Measurements from ENCODE around the gene ARHGAP5. TPM values are rescaled to one million over a fixed set of nuclear protein-coding genes. Genes with fewer than 3 reads are reported as not detected.

The ARHGAP5 gene
- total and polyA plus RNA-seq, 9 of the 15 experiments (the other 6 are each of a cell fraction or from before 2014, with no cell fraction given): 3.1 to 21.8 (median 12.1) TPM

DNA sequence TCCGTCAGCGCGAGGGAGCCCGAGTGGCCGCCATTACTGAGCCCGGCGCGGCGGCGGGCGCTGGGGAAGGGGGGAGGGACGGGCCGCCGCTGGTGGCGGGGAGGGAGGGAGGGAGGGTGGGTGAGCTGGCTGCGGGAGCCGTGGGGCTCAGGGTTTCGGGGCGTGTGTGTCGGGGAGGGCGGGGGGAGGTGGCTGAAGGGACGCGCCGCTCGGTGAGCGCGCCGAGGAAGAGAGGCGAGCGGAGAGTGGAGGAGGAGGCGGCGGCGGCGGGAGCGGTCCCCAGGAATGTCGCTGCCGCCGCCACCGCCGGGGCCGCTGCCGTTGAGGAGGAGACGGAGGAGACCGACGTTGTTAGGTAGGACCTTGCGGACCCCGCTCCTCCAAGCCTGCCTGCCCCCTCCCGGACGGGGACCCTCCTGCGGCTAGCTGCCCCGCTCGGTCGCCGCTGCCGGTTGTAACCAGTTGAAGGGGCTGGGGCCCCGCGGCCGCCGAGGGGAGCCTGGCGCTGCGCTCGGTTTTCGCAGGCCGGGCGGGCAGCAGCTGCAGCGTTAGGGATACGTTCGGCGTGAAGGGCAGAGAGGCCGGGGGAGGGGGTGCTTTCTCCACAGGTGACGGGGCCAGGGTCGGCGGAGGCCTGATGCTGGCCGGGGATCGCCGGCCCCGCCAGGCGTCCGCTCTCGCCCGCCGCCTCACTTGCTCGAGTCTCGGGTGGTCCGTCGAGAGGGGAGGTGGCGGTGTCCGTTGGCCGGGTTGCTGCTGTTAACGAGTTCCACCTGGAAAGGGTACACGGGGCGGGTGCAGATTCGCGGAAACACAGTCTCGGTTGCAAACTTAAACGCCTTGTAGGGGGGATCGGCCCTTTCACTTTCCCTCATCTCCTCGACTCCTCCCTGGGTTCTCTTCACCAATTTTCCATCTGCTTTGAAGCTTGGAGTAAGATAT, at the start of gene ARHGAP5 (continued):
- no peak for TF ChIP-seq ZNF324 (CRISPR knock-in tag; IDR thresholded peaks at IDR 0.05)
- no peak for TF ChIP-seq ZHX1 (conservative IDR thresholded peaks at IDR 0.05; ENCODE audit: low read length)
- no peak for TF ChIP-seq SETDB1 (IDR thresholded peaks at IDR 0.05; ENCODE audit: low read length)
- TF ChIP-seq NCOA4 (IDR thresholded peaks at IDR 0.05; ENCODE audit: partially characterized antibody): no peak
- no peak for TF ChIP-seq ZNF175 (CRISPR knock-in tag; IDR thresholded peaks at IDR 0.05; ENCODE audit: low read depth)
- TF ChIP-seq CUX1 (CRISPR knock-in tag; IDR thresholded peaks at IDR 0.05): no peak
- no peak for TF ChIP-seq E2F6 (IDR thresholded peaks at IDR 0.05; ENCODE audit: borderline replicate concordance in 1 of 2, extremely low read depth in 1 of 2, insufficient read depth in 1 of 2, insufficient read length in 1 of 2, low read depth in 1 of 2, low read length in 1 of 2, poor library complexity in 1 of 2, severe bottlenecking in 1 of 2)
- TF ChIP-seq ARHGAP35 (IDR thresholded peaks at IDR 0.05; ENCODE audit: partially characterized antibody): no peak
- TF ChIP-seq MITF (IDR thresholded peaks at IDR 0.05): no peak
- no peak for TF ChIP-seq HDAC2 (IDR thresholded peaks at IDR 0.05)
- no peak for TF ChIP-seq TAF15 (IDR thresholded peaks at IDR 0.05; ENCODE audit: low read depth, low read length)
- peak; percentile 84 for TF ChIP-seq RBFOX2 (IDR thresholded peaks at IDR 0.05; ENCODE audit: low read depth, low read length)
- no peak for TF ChIP-seq RBM17 (IDR thresholded peaks at IDR 0.05; ENCODE audit: borderline replicate concordance, low read depth, low read length)
- 0 out of 2 replicates have a peak, but pooled peaks have one; percentile 38 for TF ChIP-seq POLR2A (conservative IDR thresholded peaks at IDR 0.05)
- TF ChIP-seq ZSCAN32 (CRISPR knock-in tag; IDR thresholded peaks at IDR 0.05): no peak

All from K562 (cell line).